Measurements from ENCODE around the gene FUOM. TPM values are rescaled to one million over a fixed set of nuclear protein-coding genes. Genes with fewer than 3 reads are reported as not detected.

The FUOM gene
- polyA plus RNA-seq, 1 donor from 2014 or later: not detected

- Histone ChIP-seq H3K4me2 (ENCODE audit: low read length) (no peak overlapping the region), H2AFZ (ENCODE audit: low read depth, low read length) (no peak overlapping the region), H3F3A (ENCODE audit: insufficient read depth, low read length, poor library complexity, severe bottlenecking) (no peaks in the 10 kb centered on the region), H3K27ac (ENCODE audit: low read length) (no peak overlapping the region), H3K9me3 (ENCODE audit: low read length) (no peaks in the 10 kb centered on the region), H3K36me3 (ENCODE audit: insufficient read depth, low read length) (no peaks in the 10 kb centered on the region), H3K27me3 (ENCODE audit: insufficient read depth, low read depth, low read length) (no peaks in the 10 kb centered on the region), H3K9ac (ENCODE audit: low read length) (no peak overlapping the region), H4K20me1 (ENCODE audit: insufficient read depth) (no peaks in the 10 kb centered on the region), H3K4me3 (ENCODE audit: low read length) (no peak overlapping the region), H3K9me2 (ENCODE audit: insufficient read depth, low read length) (no peaks in the 10 kb centered on the region), H3K79me2 (replicated peaks; ENCODE audit: insufficient read depth, low read length) (peaks cover under 1% of the 10 kb centered on the region)
- no peak for TF ChIP-seq EZH2 (IDR thresholded peaks at IDR 0.05; ENCODE audit: borderline replicate concordance, insufficient read depth, low read length, poor library complexity, severe bottlenecking)
- TF ChIP-seq CTCF (IDR thresholded peaks at IDR 0.05; ENCODE audit: poor library complexity, severe bottlenecking): no peak
- no peak for TF ChIP-seq EP300 (conservative IDR thresholded peaks at IDR 0.05; ENCODE audit: poor library complexity, severe bottlenecking)
- TF ChIP-seq RAD21 (conservative IDR thresholded peaks at IDR 0.05): no peak
- no peak for TF ChIP-seq REST (IDR thresholded peaks at IDR 0.05; ENCODE audit: borderline replicate concordance)
- TF ChIP-seq POLR2AphosphoS5 (IDR thresholded peaks at IDR 0.05): no peak
- TF ChIP-seq TAF1 (IDR thresholded peaks at IDR 0.05; ENCODE audit: low read depth): no peak
- no peak for TF ChIP-seq SMC3 (conservative IDR thresholded peaks at IDR 0.05; ENCODE audit: poor library complexity)
- no peak for TF ChIP-seq MXI1 (conservative IDR thresholded peaks at IDR 0.05; ENCODE audit: poor library complexity, severe bottlenecking)
These were observed 44.6 kb downstream of the FUOM start for GRCh38 chr10:133313192-133313591.

- no peaks in the 10 kb centered on the region for H4K20me1 ChIP-seq (ENCODE audit: insufficient read depth)
- no peaks in the 10 kb centered on the region for H3K9me3 ChIP-seq (ENCODE audit: low read length)
- TF ChIP-seq EP300 (conservative IDR thresholded peaks at IDR 0.05; ENCODE audit: poor library complexity, severe bottlenecking) (no peak), POLR2AphosphoS5 (IDR thresholded peaks at IDR 0.05) (no peak), REST (IDR thresholded peaks at IDR 0.05; ENCODE audit: borderline replicate concordance) (no peak), CTCF (IDR thresholded peaks at IDR 0.05; ENCODE audit: poor library complexity, severe bottlenecking) (no peak)
- peaks cover 4% of the 10 kb centered on the region for H3K79me2 ChIP-seq (replicated peaks; ENCODE audit: insufficient read depth, low read length)
- H3K27me3 ChIP-seq (ENCODE audit: insufficient read depth, low read depth, low read length): no peaks in the 10 kb centered on the region
- H3K36me3 ChIP-seq (ENCODE audit: insufficient read depth, low read length): no peaks in the 10 kb centered on the region
- H3K9me2 ChIP-seq (ENCODE audit: insufficient read depth, low read length): no peaks in the 10 kb centered on the region
- H3F3A ChIP-seq (ENCODE audit: insufficient read depth, low read length, poor library complexity, severe bottlenecking): no peaks in the 10 kb centered on the region
- no peak overlapping the region for H3K27ac ChIP-seq (ENCODE audit: low read length)
- no peak overlapping the region for H2AFZ ChIP-seq (ENCODE audit: low read depth, low read length)
- no peak overlapping the region for H3K9ac ChIP-seq (ENCODE audit: low read length)
- no peak overlapping the region for H3K4me2 ChIP-seq (ENCODE audit: low read length)
- H3K4me3 ChIP-seq (ENCODE audit: low read length): no peak overlapping the region
These were observed 45.1 kb downstream of the FUOM start for GRCh38 chr10:133312769-133313145.

Data from neural cell (in vitro differentiated cells).